Right lobe of liver (tissue), 4 donors: ENCODE data around the gene ZNF587.

Experiments
- CTCF ChIP-seq, 4 donors: fragments of 200-600 bp in 3 of 4; fragments of 450-650 bp in 1 of 4; IDR thresholded peaks; one replicate each; pipeline versions ENCODE4 v1.5.1 to v1.8.0; 2016 to 2022; ENCODE audit warnings: antibody characterized with exemption in 4 of 4, mild to moderate bottlenecking in 2 of 4
- POLR2A ChIP-seq: fragments of 450-650 bp; IDR thresholded peaks from one replicate; pipeline ENCODE4 v1.6.1; 2017; ENCODE audit warnings: antibody characterized with exemption, mild to moderate bottlenecking
- donor health status: DM: no; HTN: no; CAD: no.
- donor health status: DM: no; HTN: no; CAD: no.
- donor health status: DM: no; HTN: yes; CAD: no.

- peak; percentile 25 to 61 (median 34) for TF ChIP-seq CTCF (IDR thresholded peaks at IDR 0.05)
- TF ChIP-seq POLR2A, result no peak
Observed at GRCh38 chr19:57830071-57830602, 19.5 kb upstream of the ZNF587 start, which contains the start of gene ZNF587B.
